ENCODE results near the gene SPATS2L. TPM values are rescaled to one million over a fixed set of nuclear protein-coding genes. Genes with fewer than 3 reads are reported as not detected.

The SPATS2L gene
- total and polyA plus RNA-seq, 12 donors: 16.7 to 68.8 (median 43.6) TPM

DNA sequence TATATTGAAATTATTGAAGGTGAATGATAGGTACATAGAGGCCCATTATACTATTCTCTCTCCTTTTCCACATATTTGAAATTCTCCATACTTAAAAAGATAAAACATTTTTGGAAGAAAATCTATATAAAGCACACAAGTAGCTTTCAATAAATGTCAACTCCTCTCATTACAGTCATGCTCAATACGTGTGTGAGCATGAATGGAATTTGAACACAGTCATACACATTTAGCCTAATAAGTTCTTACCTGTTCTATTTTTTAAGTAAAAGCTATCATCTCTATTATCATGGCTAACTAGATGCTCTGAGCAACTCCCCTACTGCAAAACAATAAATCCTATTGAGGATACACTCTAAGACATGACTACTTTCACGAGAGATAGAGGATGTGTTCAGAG lies 41.9 kb upstream of the SPATS2L start:
- no peaks in the 10 kb centered on the region for H3K4me1 ChIP-seq (replicated peaks in 1 of 2)
- WGBS, 4 donors: 48 to 86% (median 72%) methylated on average over 2 of the region's 2 CpGs
- no peak for TF ChIP-seq POLR2A (IDR thresholded peaks at IDR 0.05)
- TF ChIP-seq, protein P1, sequence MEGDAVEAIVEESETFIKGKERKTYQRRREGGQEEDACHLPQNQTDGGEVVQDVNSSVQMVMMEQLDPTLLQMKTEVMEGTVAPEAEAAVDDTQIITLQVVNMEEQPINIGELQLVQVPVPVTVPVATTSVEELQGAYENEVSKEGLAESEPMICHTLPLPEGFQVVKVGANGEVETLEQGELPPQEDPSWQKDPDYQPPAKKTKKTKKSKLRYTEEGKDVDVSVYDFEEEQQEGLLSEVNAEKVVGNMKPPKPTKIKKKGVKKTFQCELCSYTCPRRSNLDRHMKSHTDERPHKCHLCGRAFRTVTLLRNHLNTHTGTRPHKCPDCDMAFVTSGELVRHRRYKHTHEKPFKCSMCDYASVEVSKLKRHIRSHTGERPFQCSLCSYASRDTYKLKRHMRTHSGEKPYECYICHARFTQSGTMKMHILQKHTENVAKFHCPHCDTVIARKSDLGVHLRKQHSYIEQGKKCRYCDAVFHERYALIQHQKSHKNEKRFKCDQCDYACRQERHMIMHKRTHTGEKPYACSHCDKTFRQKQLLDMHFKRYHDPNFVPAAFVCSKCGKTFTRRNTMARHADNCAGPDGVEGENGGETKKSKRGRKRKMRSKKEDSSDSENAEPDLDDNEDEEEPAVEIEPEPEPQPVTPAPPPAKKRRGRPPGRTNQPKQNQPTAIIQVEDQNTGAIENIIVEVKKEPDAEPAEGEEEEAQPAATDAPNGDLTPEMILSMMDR (IDR thresholded peaks at IDR 0.05): no peak

DNA sequence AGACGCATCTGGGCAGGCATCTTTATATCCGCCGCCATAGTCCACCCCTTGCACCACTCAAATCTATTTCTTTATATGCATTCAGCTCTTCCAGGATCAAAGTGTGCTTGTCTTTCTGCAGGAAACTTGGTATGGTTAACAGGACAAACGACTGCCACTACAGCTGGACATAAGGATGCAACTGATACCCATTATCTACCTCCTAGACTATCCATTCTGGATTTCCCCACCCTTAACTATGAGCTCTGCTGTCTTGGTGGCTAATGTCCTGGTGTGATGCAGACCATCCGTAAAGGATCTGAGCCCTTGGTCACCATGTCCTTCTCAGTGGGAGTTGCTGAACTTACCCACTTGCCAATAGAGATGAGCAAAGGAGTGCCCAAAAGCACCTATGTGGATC lies 40.1 kb upstream of the SPATS2L start:
- Histone ChIP-seq H3K27ac (no peak overlapping the region), H3K27me3 (no peaks in the 10 kb centered on the region), H3K9me3 (replicated peaks in 1 of 3) (no peaks in the 10 kb centered on the region), H3K4me3 (no peak overlapping the region), H3K4me1 (replicated peaks in 1 of 2) (no peaks in the 10 kb centered on the region), H3K36me3 (replicated peaks in 1 of 2) (no peaks in the 10 kb centered on the region)
- TF ChIP-seq, protein P1 (IDR thresholded peaks at IDR 0.05): no peak
- TF ChIP-seq POLR2A (IDR thresholded peaks at IDR 0.05): no peak
- WGBS, 4 donors: 81 to 95% (median 93%) methylated on average over 5 of the region's 5 CpGs
- intact Hi-C loops (cut with DNase I): no loop called here
- no peak for DNase-seq

More for the DNA sequence above, 41.9 kb upstream of the SPATS2L start:
- H3K27ac ChIP-seq: no peak overlapping the region
- no peaks in the 10 kb centered on the region for H3K27me3 ChIP-seq
- DNase-seq: no peak
- no peak overlapping the region for H3K4me3 ChIP-seq
- intact Hi-C loops (cut with DNase I): no loop called here
- no peaks in the 10 kb centered on the region for H3K9me3 ChIP-seq (replicated peaks in 1 of 3)
- no peaks in the 10 kb centered on the region for H3K36me3 ChIP-seq (replicated peaks in 1 of 2)

DNA sequence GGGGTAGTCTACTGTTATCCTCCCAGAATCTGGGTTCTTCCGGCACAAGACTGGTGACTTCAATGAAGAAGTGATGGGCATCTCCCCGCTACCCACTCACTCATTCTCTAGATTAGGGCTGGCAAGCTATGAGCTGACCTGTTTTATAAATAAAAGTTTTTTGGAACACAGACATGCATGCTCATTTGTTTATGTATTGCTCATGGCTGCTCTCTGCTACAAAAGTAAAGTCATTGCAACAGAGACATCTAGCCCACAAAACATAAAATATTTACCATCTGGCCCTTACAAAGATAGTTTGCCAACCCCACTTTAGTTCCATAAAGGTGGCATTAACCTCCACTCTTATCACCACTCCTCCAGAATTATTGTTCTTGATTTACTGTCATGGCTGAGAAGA lies 39.1 kb upstream of the SPATS2L start:
- DNase-seq: no peak
- H3K4me3 ChIP-seq: no peak overlapping the region
- intact Hi-C loops (cut with DNase I): no loop called here
- WGBS, 4 donors: 89 to 100% (median 93%) methylated on average over 2 of the region's 2 CpGs
- no peaks in the 10 kb centered on the region for H3K4me1 ChIP-seq (replicated peaks in 1 of 2)
- TF ChIP-seq POLR2A (IDR thresholded peaks at IDR 0.05): no peak
- TF ChIP-seq, protein P1 (IDR thresholded peaks at IDR 0.05): no peak
- no peaks in the 10 kb centered on the region for H3K9me3 ChIP-seq (replicated peaks in 1 of 3)
- H3K27ac ChIP-seq: no peak overlapping the region
- H3K27me3 ChIP-seq: no peaks in the 10 kb centered on the region
- no peaks in the 10 kb centered on the region for H3K36me3 ChIP-seq (replicated peaks in 1 of 2)

DNA sequence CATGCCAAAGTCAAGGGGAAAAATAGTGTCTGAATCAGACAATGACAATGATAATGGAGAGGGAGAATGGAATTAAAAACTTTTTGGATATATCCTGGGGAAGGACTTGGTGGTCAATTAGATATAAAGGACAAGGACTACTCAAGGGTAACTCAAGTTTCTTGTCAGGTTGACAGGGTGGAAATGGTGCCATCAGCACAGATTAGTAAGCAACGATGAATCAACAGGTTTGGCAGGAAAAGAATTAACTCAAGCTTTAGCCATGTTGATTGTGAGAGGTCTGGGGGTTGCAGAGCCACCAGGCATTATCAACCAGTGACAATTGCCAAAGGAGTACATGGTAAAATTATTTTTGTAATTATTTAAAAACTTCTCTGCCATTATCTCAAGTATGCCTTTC lies 35.8 kb upstream of the SPATS2L start:
- Histone ChIP-seq H3K27ac (no peak overlapping the region), H3K27me3 (no peaks in the 10 kb centered on the region), H3K4me1 (replicated peaks in 1 of 2) (no peaks in the 10 kb centered on the region), H3K9me3 (replicated peaks in 1 of 3) (no peaks in the 10 kb centered on the region), H3K4me3 (no peak overlapping the region), H3K36me3 (replicated peaks in 1 of 2) (no peaks in the 10 kb centered on the region)
- intact Hi-C loops (cut with DNase I): no loop called here
- 46 to 63% (median 60%) methylated on average over 1 of the region's 1 CpG for WGBS, 4 donors
- no peak for TF ChIP-seq POLR2A (IDR thresholded peaks at IDR 0.05)
- TF ChIP-seq, protein P1 (IDR thresholded peaks at IDR 0.05): no peak
- no peak for DNase-seq

Data from adrenal gland (tissue), 12 donors.